Suppressor macrophage treated with lipopolysaccharide for 4 hours (primary cell): Measurements from ENCODE around the gene NRTN.
"Not testable (repeated sequence)": the region's sequence is repeated elsewhere in the genome, so short reads cannot be mapped to it uniquely, and the experiment has no call there.

Source experiments
- DNase-seq: peaks from one replicate; pipeline ENCODE4 v3.0.0-alpha.2; 2020

Gene NRTN

DNA sequence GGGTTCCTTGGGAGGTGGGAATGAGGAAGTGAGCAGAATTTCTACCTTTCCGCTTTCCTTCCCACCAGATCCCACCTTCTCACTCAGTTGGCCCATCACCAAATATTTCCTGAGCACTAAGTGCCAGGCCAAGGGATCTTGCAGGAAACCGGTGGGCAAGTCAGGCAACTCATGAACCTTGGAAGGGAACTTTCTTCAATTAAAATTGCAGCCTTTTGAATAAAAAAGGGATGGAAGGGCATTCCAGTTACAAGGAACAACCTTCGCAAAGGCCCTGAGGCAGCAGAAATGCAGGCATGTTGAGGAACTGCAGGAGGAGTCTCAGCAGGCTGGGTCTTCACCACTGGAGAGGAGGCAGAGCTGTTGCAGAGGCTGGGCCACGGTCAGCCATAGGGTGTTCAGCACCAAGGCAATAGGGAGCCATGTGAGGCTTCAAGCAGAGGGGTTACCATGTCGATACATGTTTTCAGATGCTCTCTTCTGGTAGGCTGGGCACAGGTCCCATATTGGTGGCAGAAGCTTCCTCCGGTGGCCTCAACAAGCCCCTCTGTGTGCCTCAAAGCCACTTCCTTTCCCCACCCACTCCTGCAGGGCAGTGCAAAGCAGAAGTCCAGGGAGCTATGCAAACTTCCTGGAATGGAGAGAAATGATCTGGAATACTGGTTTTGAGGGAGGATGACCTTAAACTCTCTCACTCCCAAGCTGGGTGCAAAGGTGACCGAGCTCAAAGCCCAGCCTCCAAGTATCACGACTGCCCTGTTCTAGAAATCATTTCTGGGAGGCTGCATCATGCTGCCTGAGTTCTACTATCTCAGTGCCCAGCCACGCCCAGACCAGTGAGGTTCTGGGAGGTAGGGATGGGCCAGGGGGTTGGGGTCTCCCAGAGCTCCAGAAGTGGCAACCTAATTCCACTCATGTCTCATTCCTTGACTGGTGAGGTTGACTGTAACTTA lies 34.5 kb downstream of the NRTN start, which contains the start of gene FUT6:
TSS of gene FUT6 (minus strand) at position 638 of the 953 bp plus-strand sequence. CDS start 7,135 bp downstream, outside the sequence.
- DNase-seq, result no peak

GRCh38 chr19:5841735-5842111 lies 36.9 kb downstream of the NRTN start:
- DNase-seq, result not testable (repeated sequence)

DNA sequence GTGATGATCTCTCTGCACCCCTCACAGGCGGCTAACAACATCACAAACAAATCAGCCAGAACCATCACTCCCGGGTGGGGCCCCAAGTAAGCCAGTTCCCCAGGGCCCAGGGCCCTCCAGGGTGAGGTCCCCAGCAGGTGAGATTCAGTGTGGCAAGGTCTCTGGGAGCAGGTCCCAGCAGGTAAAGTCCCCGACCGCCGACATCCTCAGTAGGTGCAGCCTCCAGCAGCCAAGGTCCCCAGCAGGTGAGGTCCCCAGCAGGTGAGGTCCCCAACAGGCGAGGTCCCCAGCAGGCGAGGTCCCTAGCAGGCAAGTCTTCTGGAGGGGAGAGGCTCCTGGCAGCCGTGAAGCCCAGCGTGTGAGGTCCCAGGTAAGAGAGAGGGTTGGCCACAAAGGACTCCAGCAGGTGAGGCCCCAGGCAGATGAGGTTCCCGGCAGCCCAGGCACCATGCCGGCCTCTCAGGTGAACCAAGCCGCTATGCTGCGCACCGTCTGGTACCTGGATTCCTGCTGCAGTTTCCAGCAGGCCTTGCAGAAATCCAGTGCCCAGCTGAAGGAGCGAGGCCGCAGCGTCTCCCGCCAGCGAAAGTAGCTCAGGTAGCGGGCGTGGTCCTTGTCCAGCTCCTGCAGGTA lies 38.5 kb downstream of the NRTN start:
- no peak for DNase-seq

GRCh38 chr19:5844456-5845433 lies 39.9 kb downstream of the NRTN start:
- DNase-seq, result no peak

DNA sequence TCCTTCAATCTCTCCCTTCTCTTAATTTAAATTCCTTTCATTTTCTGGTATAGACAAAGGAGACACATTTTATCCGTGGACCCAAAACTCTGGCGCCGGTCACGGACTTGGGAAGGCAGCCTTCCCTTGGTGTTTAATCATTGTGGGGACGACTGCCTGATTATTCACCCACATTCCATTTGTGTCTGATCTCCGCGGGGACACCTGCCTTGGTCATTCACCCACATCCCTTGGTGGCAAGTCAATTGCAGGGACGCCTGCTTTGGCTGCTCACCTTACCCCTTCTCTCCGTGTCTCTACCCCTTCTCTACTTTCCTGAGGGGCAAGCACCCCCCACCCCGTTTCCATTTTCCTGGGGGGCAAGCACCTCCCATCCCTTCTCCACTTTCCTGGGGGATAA lies 43.0 kb downstream of the NRTN start:
- not testable (repeated sequence) for DNase-seq

GRCh38 chr19:5848621-5849020 lies 43.8 kb downstream of the NRTN start:
- not testable (repeated sequence) for DNase-seq

DNA sequence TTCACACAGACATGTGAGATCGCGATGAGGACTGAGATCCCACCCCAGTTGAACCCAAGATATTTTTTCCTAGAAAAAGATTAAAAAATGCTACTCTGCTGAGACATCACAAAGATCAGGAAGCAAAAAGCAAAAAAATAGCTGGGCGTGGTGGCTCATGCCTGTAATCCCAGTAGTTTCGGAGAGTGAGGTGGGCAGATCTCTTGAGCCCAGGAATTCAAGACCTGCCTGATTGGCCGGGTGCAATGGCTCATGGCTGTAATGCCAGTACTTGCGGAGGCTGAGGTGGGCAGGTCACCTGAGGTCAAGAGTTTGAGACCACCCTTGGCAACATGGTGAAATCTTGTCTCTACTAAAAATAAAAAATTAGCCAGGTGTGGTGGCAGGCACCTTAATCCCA lies 45.3 kb downstream of the NRTN start:
- DNase-seq, result no peak

DNA sequence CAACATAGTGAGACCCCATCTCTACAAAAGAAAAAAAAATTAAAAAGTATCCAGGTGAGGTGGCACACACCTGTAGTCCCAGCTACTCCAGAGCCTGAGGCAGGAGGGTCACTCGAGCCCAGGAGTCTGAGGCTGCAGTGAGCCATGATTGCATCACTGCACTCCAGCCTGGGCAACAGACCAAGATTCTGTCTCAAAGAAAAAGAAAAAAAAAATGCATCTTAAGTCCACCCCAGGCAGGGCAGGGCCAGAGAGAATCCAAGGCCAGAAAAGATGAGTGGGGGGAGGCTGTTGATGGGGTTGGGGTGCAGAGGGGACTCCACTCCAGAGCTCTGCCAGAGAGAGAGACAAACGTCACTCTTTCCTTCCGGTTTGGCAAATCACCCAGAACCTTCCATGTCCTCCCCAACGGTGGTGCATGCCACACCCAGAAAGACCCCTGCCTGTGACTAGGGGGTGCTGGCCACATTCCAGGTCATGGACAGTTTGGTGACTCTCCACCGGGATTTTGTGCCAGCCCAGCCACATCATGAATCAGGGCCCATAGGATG lies 46.0 kb downstream of the NRTN start:
- no peak for DNase-seq

DNA sequence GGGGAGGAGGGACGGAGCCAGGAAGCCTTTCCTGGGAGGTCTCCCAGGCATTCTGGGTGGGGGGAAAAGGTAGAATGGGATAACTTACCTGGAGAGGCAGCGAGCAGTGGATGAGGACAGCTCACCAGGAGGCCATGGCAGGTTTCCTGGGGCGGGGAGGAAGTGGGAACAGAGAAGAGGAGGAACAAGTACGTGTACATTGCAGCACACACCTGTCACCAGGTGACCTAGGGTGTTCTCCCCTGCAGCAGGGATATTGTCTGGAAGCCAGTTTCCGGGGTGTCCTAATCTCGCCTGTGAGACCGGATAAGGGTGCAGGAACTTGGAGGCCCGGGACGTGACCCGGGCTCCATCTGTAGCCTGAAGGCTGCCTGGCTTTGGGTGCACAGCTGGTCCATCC lies 46.4 kb downstream of the NRTN start, which contains the start of gene FUT3:
TSS of gene FUT3 (minus strand) at position 148 of the 400 bp plus-strand sequence.
- no peak for DNase-seq

- not testable (repeated sequence) for DNase-seq
Observed at GRCh38 chr19:5854121-5854520, 49.3 kb downstream of the NRTN start.

GRCh38 chr19:5855151-5855550 lies 50.3 kb downstream of the NRTN start:
- DNase-seq, result not testable (repeated sequence)

GRCh38 chr19:5857203-5858081 lies 52.6 kb downstream of the NRTN start:
- DNase-seq, result no peak

DNA sequence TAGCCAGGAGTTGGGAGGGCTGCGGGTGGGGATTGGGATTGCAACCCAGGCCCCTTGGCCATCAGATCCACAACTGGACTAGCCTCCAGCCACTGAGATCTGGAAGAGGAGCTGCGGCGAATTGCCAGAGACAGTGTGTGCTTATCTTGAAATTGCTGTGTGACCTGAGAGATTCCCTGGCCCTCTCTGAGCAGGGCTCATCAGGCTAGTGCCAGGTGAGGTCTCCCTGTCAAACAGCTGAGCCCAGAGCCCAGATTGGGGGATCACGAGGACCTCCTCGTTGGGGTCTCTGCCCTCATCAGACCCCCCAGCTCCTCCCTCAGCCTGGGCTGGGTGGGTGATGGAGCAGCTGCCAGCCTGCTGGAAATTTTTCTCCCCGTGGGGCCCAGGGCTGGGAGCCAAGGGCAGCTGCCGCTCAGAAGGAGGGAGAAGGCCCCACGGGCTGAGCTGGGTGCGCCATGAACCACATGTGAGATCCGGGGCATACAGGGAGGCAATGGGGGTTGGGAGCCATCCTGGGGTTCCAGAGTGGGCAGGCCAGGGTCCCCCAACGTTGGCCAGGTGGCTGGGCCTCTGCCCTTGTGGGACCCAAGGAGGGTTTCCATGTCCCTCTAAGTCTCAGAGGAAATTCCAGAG lies 58.3 kb downstream of the NRTN start:
- no peak for DNase-seq

DNA sequence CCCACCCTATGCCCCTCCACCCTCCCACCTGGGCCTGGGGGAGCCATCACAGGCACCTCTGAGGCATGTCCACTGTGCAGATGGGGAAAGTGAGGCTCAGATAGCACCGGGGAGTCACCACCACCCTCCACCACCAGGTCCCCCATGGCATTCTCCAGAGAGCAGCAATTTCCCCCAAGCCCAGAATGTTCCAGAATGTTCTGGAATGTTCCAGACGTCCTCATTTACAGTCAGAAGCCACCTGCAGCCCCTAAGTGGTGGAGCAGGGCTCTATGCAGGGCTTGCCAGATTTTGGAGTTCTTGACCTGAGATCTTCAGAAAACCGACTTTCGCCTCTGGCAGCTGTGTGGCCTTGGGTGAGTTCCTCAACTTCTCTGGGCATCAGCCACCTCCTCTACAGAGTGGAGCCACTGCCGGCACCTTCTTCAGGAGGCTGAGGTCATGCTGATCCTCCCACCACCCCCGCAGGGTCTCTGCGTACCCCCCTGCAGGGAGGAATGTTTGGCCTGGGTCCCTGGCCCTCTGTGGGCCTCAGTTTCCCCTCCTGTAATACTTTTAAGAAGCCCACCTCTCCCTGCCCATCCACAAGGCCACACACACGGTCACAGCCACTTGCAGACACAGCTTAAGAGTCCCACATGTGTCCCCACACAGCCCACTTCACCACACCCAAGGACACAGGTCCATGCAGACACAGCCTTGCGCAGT lies 59.3 kb downstream of the NRTN start:
- no peak for DNase-seq

GRCh38 chr19:5864725-5865486 lies 60.0 kb downstream of the NRTN start:
- no peak for DNase-seq

- no peak for DNase-seq
Observed at GRCh38 chr19:5865772-5866171, 60.9 kb downstream of the NRTN start.

DNA sequence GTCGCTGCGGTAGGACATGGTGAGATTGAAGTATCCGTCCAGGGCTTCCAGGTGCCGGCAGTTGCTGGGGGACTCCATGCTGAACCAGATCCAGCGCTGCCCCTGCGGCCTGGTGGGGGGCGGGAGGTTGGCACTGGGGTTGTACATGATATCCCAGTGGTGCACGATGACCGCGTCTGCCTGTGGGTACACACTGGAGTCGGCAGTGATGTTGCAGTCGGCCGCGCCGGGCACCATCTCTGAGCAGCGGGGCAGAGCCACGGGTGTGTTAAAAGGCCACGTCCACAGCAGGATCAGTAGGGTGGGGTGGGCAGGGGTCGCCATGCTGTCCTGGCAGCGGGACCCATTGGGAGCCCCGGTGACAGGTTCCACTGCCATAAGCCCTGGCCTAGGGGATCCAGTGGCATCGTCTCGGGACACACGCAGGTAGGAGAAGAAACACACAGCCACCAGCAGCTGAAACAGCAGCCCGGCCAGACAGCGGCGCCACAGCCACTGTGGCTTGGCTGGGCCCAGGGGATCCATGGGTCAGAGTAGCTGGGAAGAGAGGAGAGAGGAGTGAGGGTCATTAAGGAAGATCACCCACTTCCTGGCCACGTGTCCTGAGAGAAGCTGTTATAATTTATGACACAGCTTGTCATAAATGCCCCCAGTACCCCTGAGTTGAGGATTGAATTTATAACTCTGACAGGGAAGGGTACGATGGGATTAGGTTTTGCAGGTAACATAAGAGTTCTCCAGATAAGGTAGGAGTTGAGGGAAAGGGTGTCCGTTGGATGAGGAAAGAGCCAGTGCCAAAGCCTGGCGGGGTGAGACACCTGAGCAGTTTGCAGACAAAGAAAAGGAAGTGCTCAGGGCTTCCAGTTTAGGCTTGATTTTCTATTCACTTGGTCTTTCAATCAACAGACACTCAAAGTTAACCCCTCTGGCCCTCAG lies 62.6 kb downstream of the NRTN start:
- DNase-seq, result no peak

- DNase-seq, result no peak
Observed at GRCh38 chr19:5870986-5871394, 66.1 kb downstream of the NRTN start.
